ENCODE measurements around the gene MAD1L1. TPM values are rescaled to one million over a fixed set of nuclear protein-coding genes. Genes with fewer than 3 reads are reported as not detected.
A peak's percentile ranks its signal among the peaks of the same experiment; 100 is the strongest.

MAD1L1 gene
- total RNA-seq, 6 experiments from 2014 or later = 15.1 to 37.4 (median 20.5) TPM

DNA sequence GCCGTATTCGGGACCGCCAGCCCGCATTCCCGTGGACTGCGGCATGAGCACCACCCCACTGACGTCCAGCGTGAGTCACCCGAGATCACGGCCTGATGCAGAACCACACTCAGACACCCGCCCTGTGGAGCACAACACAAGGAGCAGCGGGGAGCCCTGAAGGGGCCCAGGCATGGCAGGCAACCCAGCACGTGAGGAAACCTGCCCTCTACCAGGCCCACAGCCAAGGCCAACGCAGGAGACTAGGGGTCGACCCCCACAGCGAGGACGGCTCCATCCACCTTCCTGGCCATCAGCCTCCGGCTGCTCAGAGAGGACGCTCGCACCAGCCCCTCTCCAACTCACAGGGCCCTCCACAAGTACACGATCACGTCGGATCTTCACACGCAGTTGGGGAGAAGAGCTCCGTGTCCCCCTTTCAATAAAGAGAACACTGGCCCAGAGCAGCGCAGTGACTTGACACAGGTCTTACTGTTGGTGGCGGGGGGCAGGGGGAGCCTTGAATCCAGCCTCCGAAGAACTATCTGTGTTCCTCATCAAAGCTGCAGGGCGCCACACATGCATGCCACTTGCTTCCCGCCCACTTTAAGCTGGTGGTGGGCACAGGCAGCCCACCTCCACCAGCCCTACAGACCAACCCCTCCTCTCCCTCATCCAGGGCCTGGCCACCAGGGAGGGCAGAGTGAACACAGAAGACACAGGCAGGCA, 22.0 kb downstream of the MAD1L1 start:
- Histone ChIP-seq H3K27ac (no peak overlapping the region), H3K9me3 (no peaks in the 10 kb centered on the region), H3K4me1 (no peaks in the 10 kb centered on the region), H3K4me3 (no peak overlapping the region), H3K27me3 (no peaks in the 10 kb centered on the region), H3K36me3 (peaks cover 0 to 9% (median 0%) of the 10 kb centered on the region in 4 donors)
- TF ChIP-seq, protein P1, sequence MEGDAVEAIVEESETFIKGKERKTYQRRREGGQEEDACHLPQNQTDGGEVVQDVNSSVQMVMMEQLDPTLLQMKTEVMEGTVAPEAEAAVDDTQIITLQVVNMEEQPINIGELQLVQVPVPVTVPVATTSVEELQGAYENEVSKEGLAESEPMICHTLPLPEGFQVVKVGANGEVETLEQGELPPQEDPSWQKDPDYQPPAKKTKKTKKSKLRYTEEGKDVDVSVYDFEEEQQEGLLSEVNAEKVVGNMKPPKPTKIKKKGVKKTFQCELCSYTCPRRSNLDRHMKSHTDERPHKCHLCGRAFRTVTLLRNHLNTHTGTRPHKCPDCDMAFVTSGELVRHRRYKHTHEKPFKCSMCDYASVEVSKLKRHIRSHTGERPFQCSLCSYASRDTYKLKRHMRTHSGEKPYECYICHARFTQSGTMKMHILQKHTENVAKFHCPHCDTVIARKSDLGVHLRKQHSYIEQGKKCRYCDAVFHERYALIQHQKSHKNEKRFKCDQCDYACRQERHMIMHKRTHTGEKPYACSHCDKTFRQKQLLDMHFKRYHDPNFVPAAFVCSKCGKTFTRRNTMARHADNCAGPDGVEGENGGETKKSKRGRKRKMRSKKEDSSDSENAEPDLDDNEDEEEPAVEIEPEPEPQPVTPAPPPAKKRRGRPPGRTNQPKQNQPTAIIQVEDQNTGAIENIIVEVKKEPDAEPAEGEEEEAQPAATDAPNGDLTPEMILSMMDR (IDR thresholded peaks at IDR 0.05) = no peak
- no peak for TF ChIP-seq POLR2A (IDR thresholded peaks at IDR 0.05)
- intact Hi-C loops (cut with DNase I) = no loop called here
- ATAC-seq (no peak), DNase-seq (peak in 1 of 3 donors; percentile 43)
- 94% methylated on average over 9 of the region's 30 CpGs for WGBS (ENCODE audit: insufficient coverage, low coverage, low lambda C conversion rate, missing lambda C conversion rate)

DNA sequence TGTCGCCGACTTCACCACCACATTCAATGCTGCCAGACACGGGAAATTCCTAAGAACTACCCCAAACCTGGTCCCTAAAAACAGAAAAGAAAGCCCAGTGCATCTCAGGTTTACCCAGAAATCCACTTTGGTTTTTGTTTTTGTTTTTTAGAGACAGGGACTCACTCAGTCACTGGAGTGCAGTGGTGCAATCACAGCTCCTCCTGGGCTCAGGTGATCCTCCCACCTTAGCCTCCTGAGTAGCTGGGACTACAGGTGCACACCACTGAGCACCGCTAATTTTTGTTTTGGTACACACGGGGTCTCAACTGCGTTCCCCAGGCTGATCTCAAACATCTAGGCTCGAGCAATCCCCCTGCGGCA, 22.8 kb downstream of the MAD1L1 start:
- no peaks in the 10 kb centered on the region for H3K9me3 ChIP-seq
- no peak overlapping the region for H3K4me3 ChIP-seq
- no peaks in the 10 kb centered on the region for H3K4me1 ChIP-seq
- intact Hi-C loops (cut with DNase I) = loop anchor here (10.0 kb wide), 1 partner anchor 625 kb away; no protein-coding TSS in a partner anchor
- peaks cover 0 to 9% (median 0%) of the 10 kb centered on the region in 4 donors for H3K36me3 ChIP-seq
- no peaks in the 10 kb centered on the region for H3K27me3 ChIP-seq
- TF ChIP-seq, protein P1 (IDR thresholded peaks at IDR 0.05) = no peak
- no peak for TF ChIP-seq POLR2A (IDR thresholded peaks at IDR 0.05)
- peak in 1 of 3 donors; percentile 24 for DNase-seq
- WGBS (ENCODE audit: insufficient coverage, low coverage, low lambda C conversion rate, missing lambda C conversion rate) = 80% methylated on average over 1 of the region's 8 CpGs
- no peak for ATAC-seq
- H3K27ac ChIP-seq = no peak overlapping the region

DNA sequence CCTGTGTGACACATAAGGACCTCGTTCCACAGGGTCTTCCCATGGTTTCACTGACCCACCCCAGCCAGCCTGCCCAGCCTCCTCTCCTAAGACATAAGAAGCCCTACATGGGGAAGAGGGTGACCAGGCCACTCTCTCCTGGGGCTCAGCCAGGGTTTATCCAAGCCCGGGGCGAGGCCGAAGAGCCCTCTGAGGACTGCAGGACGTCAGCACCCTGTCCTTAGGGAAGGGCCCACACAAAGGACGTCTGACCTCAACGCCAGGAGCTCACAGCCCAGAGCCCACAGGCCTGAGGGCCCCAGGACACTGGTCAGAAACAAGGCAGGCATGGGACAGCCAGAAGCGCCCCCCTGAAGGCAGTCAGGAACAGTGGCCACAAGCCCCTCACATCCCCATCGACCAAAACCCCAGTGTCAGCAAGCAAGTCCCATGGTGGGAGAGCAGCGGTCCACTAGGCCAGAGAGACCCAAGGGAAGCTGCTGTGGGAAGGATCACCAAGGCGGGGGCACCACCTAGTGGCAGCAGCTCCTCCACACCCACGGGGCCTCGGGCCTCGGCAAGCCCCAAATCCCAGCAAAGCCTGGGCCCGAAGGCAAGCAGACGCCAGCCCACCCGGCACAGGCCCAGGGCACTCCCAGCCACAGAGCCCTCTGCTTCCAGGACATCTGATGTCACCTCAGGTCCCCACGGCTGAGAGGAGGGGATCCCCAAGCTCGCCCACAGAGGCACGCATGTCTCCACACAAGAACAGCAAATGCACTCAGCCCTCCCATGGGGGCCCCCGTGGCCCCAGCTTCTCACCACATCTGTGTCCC, 23.4 kb downstream of the MAD1L1 start:
- no peak overlapping the region for H3K4me3 ChIP-seq
- intact Hi-C loops (cut with DNase I) = loop anchor here (10.0 kb wide), 1 partner anchor 625 kb away; no protein-coding TSS in a partner anchor
- H3K9me3 ChIP-seq = no peaks in the 10 kb centered on the region
- no peaks in the 10 kb centered on the region for H3K27me3 ChIP-seq
- peak; percentile 67 to 72 (median 71) for DNase-seq
- no CpG with 5 or more reads among the region's 21 CpGs for WGBS (ENCODE audit: insufficient coverage, low coverage, low lambda C conversion rate, missing lambda C conversion rate)
- ATAC-seq = peak; percentile 78 to 94 (median 88)
- no peak overlapping the region for H3K27ac ChIP-seq
- peaks cover 0 to 9% (median 0%) of the 10 kb centered on the region in 4 donors for H3K36me3 ChIP-seq
- H3K4me1 ChIP-seq = no peaks in the 10 kb centered on the region
- TF ChIP-seq POLR2A (IDR thresholded peaks at IDR 0.05) = no peak
- TF ChIP-seq, protein P1 (IDR thresholded peaks at IDR 0.05) = peak; percentile 56 to 74 (median 62)

DNA sequence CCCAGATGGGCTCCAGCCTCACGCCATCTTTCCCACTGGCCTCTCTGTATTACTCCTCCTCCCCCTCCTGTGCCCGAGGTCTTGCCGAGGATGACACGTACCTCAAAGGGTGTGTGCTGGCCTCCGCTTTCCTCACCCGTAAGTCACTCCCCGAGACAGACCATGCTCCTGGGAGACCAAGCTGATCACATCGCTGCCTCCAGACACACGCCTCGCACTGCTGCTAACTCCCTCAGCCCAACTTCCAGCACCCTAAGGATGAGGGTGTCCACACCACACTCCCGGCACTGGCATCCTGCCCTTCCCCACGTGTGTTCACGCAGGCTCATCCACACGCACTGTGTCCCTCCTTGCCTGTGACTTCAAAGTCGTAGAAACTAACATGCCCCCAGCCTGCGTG, 24.0 kb downstream of the MAD1L1 start:
- TF ChIP-seq, protein P1 (IDR thresholded peaks at IDR 0.05) = no peak
- TF ChIP-seq POLR2A (IDR thresholded peaks at IDR 0.05) = no peak
- 85% methylated on average over 11 of the region's 16 CpGs for WGBS (ENCODE audit: insufficient coverage, low coverage, low lambda C conversion rate, missing lambda C conversion rate)
- intact Hi-C loops (cut with DNase I) = loop anchor here (10.0 kb wide), 1 partner anchor 624 kb away; no protein-coding TSS in a partner anchor
- Histone ChIP-seq H3K36me3 (peaks cover 0 to 9% (median 0%) of the 10 kb centered on the region in 4 donors), H3K9me3 (no peaks in the 10 kb centered on the region), H3K4me1 (no peaks in the 10 kb centered on the region), H3K27me3 (no peaks in the 10 kb centered on the region), H3K4me3 (no peak overlapping the region), H3K27ac (no peak overlapping the region)
- DNase-seq (no peak), ATAC-seq (no peak)
